GM18861 (cell line): ENCODE measurements around the gene GATAD2B.
"Not testable (repeated sequence)": the region's sequence is repeated elsewhere in the genome, so short reads cannot be mapped to it uniquely, and the experiment has no call there.

ENCODE experiments used
- ATAC-seq: cut with Tn5 transposase; IDR thresholded peaks from one replicate; pipeline ENCODE4 v1.9.1; 2021; ENCODE audit not compliant: unreplicated experiment

Gene GATAD2B

GRCh38 chr1:153779781-153780541 lies 142.8 kb downstream of the GATAD2B start:
- ATAC-seq = no peak

GRCh38 chr1:153778824-153779519 lies 143.8 kb downstream of the GATAD2B start:
- ATAC-seq = no peak

- no peak for ATAC-seq
These were observed 144.5 kb downstream of the GATAD2B start for GRCh38 chr1:153778051-153778823.

- no peak for ATAC-seq
These were observed 145.1 kb downstream of the GATAD2B start for GRCh38 chr1:153777648-153778047.

- ATAC-seq = no peak
These were observed 145.9 kb downstream of the GATAD2B start for GRCh38 chr1:153776845-153777370.

GRCh38 chr1:153776352-153776751 lies 146.4 kb downstream of the GATAD2B start:
- no peak for ATAC-seq

- ATAC-seq = peak; percentile 49
These were observed 147.1 kb downstream of the GATAD2B start for GRCh38 chr1:153775458-153776327.

GRCh38 chr1:153774780-153775457 lies 147.9 kb downstream of the GATAD2B start, which contains the start of gene SLC27A3:
Gene SLC27A3 (plus strand): TSS chr1:153775407. CDS start chr1:153775498, 91 bp downstream.
- ATAC-seq = peak; percentile 6

- no peak for ATAC-seq
These were observed 148.7 kb downstream of the GATAD2B start for GRCh38 chr1:153774026-153774595.

GRCh38 chr1:153773096-153773921 lies 149.5 kb downstream of the GATAD2B start:
- ATAC-seq = no peak

GRCh38 chr1:153771841-153772593 lies 150.8 kb downstream of the GATAD2B start:
- ATAC-seq = no peak

- no peak for ATAC-seq
These were observed 151.5 kb downstream of the GATAD2B start for GRCh38 chr1:153771261-153771660.

- ATAC-seq = no peak
These were observed 152.0 kb downstream of the GATAD2B start for GRCh38 chr1:153770797-153771196.

- no peak for ATAC-seq
These were observed 153.6 kb downstream of the GATAD2B start for GRCh38 chr1:153769221-153769620.

GRCh38 chr1:153768316-153769181 lies 154.2 kb downstream of the GATAD2B start:
- ATAC-seq = no peak

- ATAC-seq = no peak
These were observed 155.3 kb downstream of the GATAD2B start for GRCh38 chr1:153767519-153767918.

- not testable (repeated sequence) for ATAC-seq
These were observed 156.1 kb downstream of the GATAD2B start for GRCh38 chr1:153766663-153767062.
